GM18502 (cell line): ENCODE measurements around the gene ACTG1.

ENCODE experiments used
- ATAC-seq: cut with Tn5 transposase; IDR thresholded peaks from one replicate; pipeline ENCODE4 v1.9.1; 2021; ENCODE audit warnings: mild to moderate bottlenecking; ENCODE audit not compliant: unreplicated experiment, poor library complexity

ACTG1 gene

DNA sequence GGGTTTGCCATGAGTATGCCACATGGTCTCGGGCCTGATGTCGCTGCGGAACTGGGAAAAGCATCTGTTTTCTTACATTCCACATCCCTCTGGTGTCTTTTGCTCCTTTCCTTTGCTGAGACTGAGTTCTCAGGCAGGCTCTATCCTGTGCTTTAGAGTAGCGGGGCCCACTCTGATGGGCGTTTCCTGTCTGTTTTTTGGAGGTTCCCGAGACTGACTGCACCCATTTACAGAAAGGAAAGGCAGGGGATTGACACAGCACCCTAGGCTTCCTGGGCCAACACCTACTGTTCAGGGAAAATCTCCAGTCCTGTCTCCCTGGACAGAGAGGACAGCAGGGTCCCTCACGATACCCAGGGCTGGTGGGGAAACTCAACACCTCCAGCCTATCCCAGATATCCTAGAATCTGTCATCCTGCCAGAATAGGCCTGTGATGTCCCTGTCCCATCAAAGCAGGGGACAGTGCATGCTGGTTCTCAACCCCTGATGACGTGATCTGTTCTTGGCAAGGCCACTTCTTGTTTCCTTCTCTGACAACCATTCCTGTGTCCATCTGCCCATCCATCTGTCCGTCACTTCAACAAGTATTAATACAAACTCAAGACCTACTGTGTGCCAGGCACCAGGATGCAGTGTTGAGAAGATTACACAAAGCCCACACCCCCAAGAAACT, 42.2 kb downstream of the ACTG1 start:
- ATAC-seq: no peak

DNA sequence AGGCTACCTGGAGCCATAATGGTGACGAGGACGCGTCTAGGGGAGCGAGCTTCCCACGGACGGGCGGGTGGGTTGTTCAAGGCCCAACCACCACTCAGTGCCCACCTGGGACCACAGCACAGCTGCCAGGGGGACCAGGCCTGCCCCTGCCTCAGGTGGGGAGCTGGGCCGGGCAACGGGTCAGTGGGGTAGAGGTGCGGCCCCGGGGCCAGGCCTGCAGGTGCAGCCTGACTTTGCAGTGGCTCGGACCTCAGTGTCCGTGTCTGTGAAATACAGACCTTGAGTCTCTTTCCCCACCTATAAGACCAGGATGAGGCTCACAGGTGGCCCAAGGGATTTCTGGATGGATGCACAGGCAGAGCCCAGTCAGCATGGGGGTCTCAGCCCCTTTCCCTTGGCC, 43.3 kb downstream of the ACTG1 start:
- no peak for ATAC-seq

DNA sequence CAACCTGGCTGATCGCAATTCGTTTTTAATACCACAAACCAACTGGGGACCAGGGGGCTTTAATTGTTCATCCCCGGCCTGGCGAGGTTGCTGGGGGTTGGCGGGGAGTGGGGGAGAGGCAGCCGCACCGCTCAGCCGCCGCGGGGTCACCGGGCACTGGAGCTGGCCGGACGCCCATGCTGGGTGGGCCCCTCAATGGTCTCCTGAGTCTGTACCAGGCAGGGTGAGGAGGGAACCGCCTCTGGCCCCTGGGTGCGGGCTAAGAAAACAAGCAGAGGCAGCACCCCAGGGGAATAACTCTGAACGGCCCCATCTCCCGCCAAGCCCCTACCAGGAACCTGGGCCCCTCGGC, 43.9 kb downstream of the ACTG1 start:
- no peak for ATAC-seq

DNA sequence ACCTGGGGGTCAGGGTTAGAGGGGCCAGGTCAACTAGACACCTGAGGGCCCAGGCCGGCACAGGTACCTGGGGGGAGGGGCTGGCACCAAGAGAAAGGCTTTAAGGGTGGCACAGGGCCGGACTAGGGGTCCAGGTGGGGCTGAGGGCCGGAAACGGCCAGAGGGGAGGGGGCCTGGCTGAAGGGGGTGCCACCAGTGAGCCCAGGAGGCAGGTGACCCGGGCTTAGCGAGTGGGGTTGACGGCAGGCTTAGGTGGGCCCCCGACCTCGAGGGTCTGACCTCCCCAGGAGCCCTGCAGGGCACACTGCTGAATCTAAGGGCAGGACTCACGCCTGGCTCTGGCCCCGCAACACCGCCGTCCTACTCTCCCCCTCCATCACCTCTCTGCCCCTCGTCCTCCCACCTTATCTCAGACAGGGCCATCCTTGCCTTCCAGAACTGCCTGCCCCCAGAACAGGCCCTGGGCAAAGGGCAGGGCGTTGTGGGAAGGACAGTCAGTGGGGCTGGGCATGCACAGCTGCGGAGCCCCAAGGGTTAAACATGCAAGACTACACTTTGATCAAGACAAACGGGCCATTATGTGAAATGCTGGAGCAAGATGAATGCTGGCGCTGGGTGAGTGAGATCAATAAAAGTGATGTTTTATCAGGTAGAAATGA, 44.4 kb downstream of the ACTG1 start:
- no peak for ATAC-seq

- no peak for ATAC-seq
Observed at GRCh38 chr17:81466564-81467472, 45.8 kb downstream of the ACTG1 start.

GRCh38 chr17:81465910-81466309, 46.7 kb downstream of the ACTG1 start:
- no peak for ATAC-seq

- no peak for ATAC-seq
Observed at GRCh38 chr17:81464586-81464985, 48.0 kb downstream of the ACTG1 start.

DNA sequence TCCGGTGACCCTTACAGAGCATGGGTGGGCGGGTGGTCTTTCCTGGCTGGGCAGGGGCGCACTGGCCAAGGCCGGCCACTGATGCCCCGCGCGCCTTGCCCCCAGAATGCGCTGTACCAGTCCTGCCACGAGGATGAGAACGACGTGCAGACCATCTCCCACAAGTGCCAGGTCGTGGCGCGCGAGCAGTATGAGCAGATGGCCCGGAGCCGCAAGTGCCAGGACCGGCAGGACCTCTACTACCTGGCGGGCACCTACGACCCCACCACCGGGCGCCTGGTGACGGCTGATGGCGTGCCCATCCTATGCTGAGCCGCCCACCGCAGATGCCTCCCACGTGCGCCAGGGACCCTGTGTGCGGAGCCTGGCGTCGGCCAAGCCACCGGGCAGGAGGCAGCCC, 49.1 kb downstream of the ACTG1 start:
- no peak for ATAC-seq

- no peak for ATAC-seq
Observed at GRCh38 chr17:81462506-81463125, 50.0 kb downstream of the ACTG1 start.

GRCh38 chr17:81461607-81462500, 50.7 kb downstream of the ACTG1 start:
- ATAC-seq: no peak

DNA sequence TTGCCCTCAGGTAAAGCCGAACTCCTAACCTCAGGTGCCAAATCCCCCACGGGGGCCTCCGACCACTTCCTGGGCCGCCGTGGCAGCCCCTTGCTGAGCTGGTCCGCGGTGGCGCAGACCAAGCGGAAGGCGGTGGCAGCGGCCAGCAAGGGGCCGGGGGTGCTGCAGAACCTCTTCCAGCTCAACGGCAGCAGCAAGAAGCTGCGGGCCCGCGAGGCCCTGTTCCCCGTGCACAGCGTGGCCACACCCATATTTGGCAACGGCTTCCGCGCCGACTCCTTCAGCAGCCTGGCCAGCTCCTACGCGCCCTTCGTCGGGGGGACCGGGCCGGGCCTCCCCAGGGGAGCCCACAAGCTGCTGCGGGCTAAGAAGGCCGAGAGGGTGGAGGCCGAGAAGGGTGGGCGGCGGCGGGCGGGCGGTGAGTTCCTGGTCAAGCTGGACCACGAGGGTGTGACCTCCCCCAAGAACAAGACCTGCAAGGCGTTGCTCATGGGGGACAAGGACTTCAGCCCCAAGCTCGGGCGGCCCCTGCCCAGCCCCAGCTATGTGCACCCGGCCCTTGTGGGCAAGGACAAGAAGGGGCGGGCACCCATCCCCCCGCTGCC, 51.6 kb downstream of the ACTG1 start:
- no peak for ATAC-seq
